Testis (tissue), 3 donors: ENCODE measurements around the gene HS3ST3A1. TPM values are rescaled to one million over a fixed set of nuclear protein-coding genes. Genes with fewer than 3 reads are reported as not detected.

Experiments used
- DNase-seq: peaks from one replicate; pipeline ENCODE4 v3.0.0-alpha.2; 2019
- H3K27ac ChIP-seq, 2 donors: fragments of 200-600 bp; sonication (generic); one replicate each; pipeline ENCODE4 v1.5.1; 2019
- H3K27me3 ChIP-seq: fragments of 200-600 bp; sonication (generic); one replicate; pipeline ENCODE4 v1.5.1; 2019
- H3K36me3 ChIP-seq: fragments of 200-600 bp; sonication (generic); one replicate; pipeline ENCODE4 v1.5.1; 2017; ENCODE audit warnings: low read depth; ENCODE audit errors: missing control alignments
- H3K4me1 ChIP-seq: fragments of 200-600 bp; sonication (generic); one replicate; pipeline ENCODE4 v1.5.1; 2019
- H3K4me3 ChIP-seq, 2 donors: fragments of 200-600 bp; sonication (generic); one replicate each; pipeline ENCODE4 v1.5.1; 2017 to 2019
- H3K9me3 ChIP-seq: fragments of 200-600 bp; sonication (generic); one replicate; pipeline ENCODE4 v1.5.1; 2017
- POLR2A ChIP-seq: fragments of 450-650 bp; IDR thresholded peaks from one replicate; pipeline ENCODE4 v1.6.1; 2017; ENCODE audit warnings: antibody characterized with exemption, mild to moderate bottlenecking, moderate library complexity
- WGBS, 2 donors: methylation state at CpG; one replicate each; pipeline ENCODE4 v1.1.5; 2018; 5-methylcytosine and 5-hydroxymethylcytosine counted together
- intact Hi-C: fragments of 100-400 bp; cut with DNase I; formaldehyde crosslinking; loops from one replicate; pipeline ENCODE4 v1.15.1; 2023; ENCODE audit warnings: low total_unique reads
- polyA plus RNA-seq: library from polyadenylated mRNA; stranded (reverse); fragments of 350-450 nt; fragmentation: Illumina TruSeq; extraction: RNeasy Lipid Tissue Mini Kit (QIAGEN cat#74804); gene quantifications from one replicate; pipeline ENCODE4 v1.2.3, GENCODE V29; 2014; ENCODE audit warnings: low read depth, low replicate concordance; ENCODE audit not compliant: insufficient read depth
- total RNA-seq, 2 donors: library from RNA; depleted of rRNA; stranded (reverse); fragments of >200 nt; gene quantifications; one replicate each; pipeline ENCODE4 v1.2.3, GENCODE V29; 2016
- TF ChIP-seq, protein P1 (sequence below), 3 experiments: fragments of 450-650 bp in 2 of 3; fragments of 200-600 bp in 1 of 3; sonication (generic) in 1 of 3; IDR thresholded peaks; one replicate each; pipeline ENCODE4 v1.5.1; 2016 to 2019; ENCODE audit warnings: antibody characterized with exemption in 3 of 3, mild to moderate bottlenecking in 2 of 3, moderate library complexity in 1 of 3

Gene HS3ST3A1
- total and polyA plus RNA-seq, 3 donors from 2014 or later: 3.9 to 5.9 (median 5.8) TPM

DNA sequence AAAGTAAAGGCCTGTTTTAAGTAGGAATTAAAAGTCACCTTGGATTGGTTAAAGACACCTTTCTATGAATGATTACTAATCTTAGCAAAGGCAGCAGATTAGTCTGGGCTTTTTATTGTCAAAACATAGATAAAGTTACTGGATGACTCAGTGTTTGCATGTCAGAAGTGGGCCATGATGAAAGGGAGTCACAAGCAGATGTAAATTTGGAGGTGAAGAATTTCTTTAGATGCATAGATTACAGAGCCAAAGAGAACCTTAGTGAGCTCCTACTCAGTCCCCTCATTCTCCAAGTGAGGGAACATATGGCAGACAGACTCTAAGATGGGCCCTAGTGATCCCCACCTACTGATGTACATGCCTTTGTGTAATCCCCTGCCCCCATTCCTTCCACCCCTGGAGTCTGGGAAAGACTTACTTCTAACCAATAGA is 124.5 kb downstream of the HS3ST3A1 start:
- Histone ChIP-seq H3K36me3 (no peaks in the 10 kb centered on the region), H3K4me3 (no peak overlapping the region), H3K9me3 (no peaks in the 10 kb centered on the region), H3K27me3 (no peaks in the 10 kb centered on the region), H3K27ac (no peak overlapping the region), H3K4me1 (no peaks in the 10 kb centered on the region)
- intact Hi-C loops: no loop called here
- DNase-seq: no peak
- TF ChIP-seq POLR2A: no peak
- TF ChIP-seq, protein P1, sequence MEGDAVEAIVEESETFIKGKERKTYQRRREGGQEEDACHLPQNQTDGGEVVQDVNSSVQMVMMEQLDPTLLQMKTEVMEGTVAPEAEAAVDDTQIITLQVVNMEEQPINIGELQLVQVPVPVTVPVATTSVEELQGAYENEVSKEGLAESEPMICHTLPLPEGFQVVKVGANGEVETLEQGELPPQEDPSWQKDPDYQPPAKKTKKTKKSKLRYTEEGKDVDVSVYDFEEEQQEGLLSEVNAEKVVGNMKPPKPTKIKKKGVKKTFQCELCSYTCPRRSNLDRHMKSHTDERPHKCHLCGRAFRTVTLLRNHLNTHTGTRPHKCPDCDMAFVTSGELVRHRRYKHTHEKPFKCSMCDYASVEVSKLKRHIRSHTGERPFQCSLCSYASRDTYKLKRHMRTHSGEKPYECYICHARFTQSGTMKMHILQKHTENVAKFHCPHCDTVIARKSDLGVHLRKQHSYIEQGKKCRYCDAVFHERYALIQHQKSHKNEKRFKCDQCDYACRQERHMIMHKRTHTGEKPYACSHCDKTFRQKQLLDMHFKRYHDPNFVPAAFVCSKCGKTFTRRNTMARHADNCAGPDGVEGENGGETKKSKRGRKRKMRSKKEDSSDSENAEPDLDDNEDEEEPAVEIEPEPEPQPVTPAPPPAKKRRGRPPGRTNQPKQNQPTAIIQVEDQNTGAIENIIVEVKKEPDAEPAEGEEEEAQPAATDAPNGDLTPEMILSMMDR (IDR thresholded peaks at IDR 0.05): no peak

DNA sequence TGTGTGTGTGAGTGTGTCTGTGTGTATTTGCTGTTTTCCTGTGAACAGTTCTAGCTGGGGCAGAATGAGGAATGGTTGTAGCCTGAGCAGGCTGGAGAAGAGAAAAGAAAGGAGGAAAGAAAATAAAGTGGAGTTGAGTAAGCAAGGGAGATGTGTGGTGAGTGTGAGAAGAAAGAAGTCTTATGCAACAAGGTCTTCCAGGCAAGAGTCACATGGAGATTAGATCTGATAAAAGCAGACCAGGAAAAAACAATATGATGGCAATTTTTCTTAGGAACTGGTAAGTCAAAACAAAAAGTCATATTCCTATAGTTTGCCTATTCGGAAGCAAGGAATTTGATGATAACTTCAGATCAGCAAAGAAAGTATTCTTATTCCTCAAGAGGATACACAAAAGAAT is 125.0 kb downstream of the HS3ST3A1 start:
- Histone ChIP-seq H3K36me3 (no peaks in the 10 kb centered on the region), H3K4me1 (no peaks in the 10 kb centered on the region), H3K4me3 (no peak overlapping the region), H3K27me3 (no peaks in the 10 kb centered on the region), H3K27ac (no peak overlapping the region), H3K9me3 (no peaks in the 10 kb centered on the region)
- no peak for DNase-seq
- TF ChIP-seq, protein P1 (IDR thresholded peaks at IDR 0.05): no peak
- TF ChIP-seq POLR2A: no peak
- intact Hi-C loops: no loop called here
- WGBS, 2 donors: 92 to 98% methylated on average over 1 of the region's 1 CpG

DNA sequence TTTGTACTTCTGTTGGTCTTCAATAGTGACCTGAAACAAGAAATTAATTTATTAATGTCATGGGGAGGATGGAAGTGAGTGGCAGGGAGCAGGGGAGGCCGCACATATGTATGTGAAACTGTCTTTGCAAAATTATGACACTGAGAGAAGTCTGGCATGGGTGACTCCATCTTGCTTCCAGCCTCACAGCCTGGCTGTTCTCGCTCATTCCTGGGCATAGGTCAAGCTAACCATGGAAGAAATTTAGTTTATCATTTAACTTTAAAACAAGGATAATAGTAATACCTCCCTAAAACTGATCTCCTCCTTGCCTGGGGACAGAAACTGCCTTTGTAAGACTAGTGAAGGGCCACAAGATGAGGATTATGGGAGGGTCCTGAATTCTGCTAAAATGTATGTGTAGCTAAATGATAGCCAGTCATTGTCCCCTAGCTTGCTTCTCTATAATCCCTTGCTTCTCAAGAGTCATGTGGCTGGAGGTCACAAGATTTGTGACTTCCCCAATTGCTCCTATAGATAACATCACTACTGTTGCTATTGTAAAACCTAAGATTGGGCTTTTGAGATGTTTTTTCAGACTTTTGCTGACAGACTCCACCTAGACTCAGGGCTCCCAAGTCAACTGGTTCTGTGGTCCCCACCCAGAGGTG is 126.0 kb downstream of the HS3ST3A1 start:
- no peaks in the 10 kb centered on the region for H3K9me3 ChIP-seq
- H3K27ac ChIP-seq: no peak overlapping the region
- H3K4me1 ChIP-seq: no peaks in the 10 kb centered on the region
- H3K4me3 ChIP-seq: no peak overlapping the region
- intact Hi-C loops: no loop called here
- TF ChIP-seq, protein P1 (IDR thresholded peaks at IDR 0.05): no peak
- no peak for TF ChIP-seq POLR2A
- H3K36me3 ChIP-seq: no peaks in the 10 kb centered on the region
- H3K27me3 ChIP-seq: no peaks in the 10 kb centered on the region
- WGBS, 2 donors: 92 to 93% methylated on average over 2 of the region's 2 CpGs
- no peak for DNase-seq

DNA sequence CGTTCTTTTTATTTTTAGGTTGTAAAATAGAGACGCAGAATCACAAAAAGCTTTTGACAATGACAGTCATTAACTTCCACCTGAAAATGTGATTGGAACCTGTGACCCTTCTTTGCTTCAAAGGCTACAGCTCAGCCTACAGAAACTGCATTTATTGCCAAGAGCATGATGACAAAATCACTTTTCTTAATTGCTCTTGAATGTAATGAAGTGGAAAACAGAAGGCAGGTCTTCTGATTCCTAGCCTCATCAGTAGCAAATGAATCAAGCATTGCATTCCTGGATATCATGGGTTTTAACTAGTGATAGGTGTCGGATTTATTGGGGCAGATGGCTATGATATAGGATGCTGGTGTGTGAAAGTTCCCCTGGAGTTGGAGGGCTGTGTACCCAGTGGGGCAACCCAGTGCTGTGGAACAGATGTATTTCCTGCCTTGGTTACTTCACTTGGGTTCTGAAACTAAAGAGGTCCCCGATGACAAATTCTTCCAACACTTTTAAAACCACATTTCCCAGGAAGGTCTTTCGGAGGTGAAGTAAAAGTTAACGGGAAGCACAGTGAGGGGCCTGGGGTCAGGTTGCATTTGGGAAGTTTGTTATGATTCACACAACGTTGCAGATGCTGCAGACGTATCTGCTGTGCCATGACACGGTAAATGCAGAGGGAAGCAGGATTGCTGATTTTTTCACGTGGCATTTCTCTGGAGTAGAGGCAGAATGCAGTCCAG is 127.5 kb downstream of the HS3ST3A1 start:
- H3K4me1 ChIP-seq: no peaks in the 10 kb centered on the region
- no peak overlapping the region for H3K27ac ChIP-seq
- 76 to 78% methylated on average over 10 of the region's 10 CpGs for WGBS, 2 donors
- no peak for DNase-seq
- no peak overlapping the region for H3K4me3 ChIP-seq
- intact Hi-C loops: no loop called here
- no peaks in the 10 kb centered on the region for H3K36me3 ChIP-seq
- no peaks in the 10 kb centered on the region for H3K27me3 ChIP-seq
- TF ChIP-seq, protein P1 (IDR thresholded peaks at IDR 0.05): no peak
- TF ChIP-seq POLR2A: no peak
- no peaks in the 10 kb centered on the region for H3K9me3 ChIP-seq
